HG03139 (cell line): ENCODE measurements around the gene DDX24.

Experiments used
- ATAC-seq: cut with Tn5 transposase; IDR thresholded peaks from one replicate; pipeline ENCODE4 v1.9.1; 2021; ENCODE audit not compliant: unreplicated experiment

DDX24 gene

GRCh38 chr14:94050231-94050880 is 30.6 kb downstream of the DDX24 start:
- no peak for ATAC-seq

GRCh38 chr14:94049625-94050023 is 31.4 kb downstream of the DDX24 start:
- no peak for ATAC-seq

GRCh38 chr14:94048691-94049624 is 32.0 kb downstream of the DDX24 start:
- ATAC-seq: no peak

- no peak for ATAC-seq
Observed at GRCh38 chr14:94047581-94047980, 33.4 kb downstream of the DDX24 start.

GRCh38 chr14:94046696-94047250 is 34.2 kb downstream of the DDX24 start:
- ATAC-seq: no peak

- ATAC-seq: no peak
Observed at GRCh38 chr14:94045563-94046345, 35.2 kb downstream of the DDX24 start.

- ATAC-seq: no peak
Observed at GRCh38 chr14:94045101-94045500, 35.9 kb downstream of the DDX24 start.

- ATAC-seq: no peak
Observed at GRCh38 chr14:94044476-94045091, 36.4 kb downstream of the DDX24 start.

- ATAC-seq: no peak
Observed at GRCh38 chr14:94043756-94044475, 37.1 kb downstream of the DDX24 start.

- ATAC-seq: no peak
Observed at GRCh38 chr14:94043111-94043755, 37.8 kb downstream of the DDX24 start.

GRCh38 chr14:94042433-94043091 is 38.4 kb downstream of the DDX24 start:
- no peak for ATAC-seq

GRCh38 chr14:94041551-94042346 is 39.3 kb downstream of the DDX24 start:
- no peak for ATAC-seq

- no peak for ATAC-seq
Observed at GRCh38 chr14:94040796-94041195, 40.2 kb downstream of the DDX24 start.

GRCh38 chr14:94040247-94040646 is 40.8 kb downstream of the DDX24 start:
- no peak for ATAC-seq

- ATAC-seq: no peak
Observed at GRCh38 chr14:94038921-94039629, 41.9 kb downstream of the DDX24 start.

- ATAC-seq: no peak
Observed at GRCh38 chr14:94038510-94038909, 42.5 kb downstream of the DDX24 start.

GRCh38 chr14:94037954-94038353 is 43.0 kb downstream of the DDX24 start:
- ATAC-seq: no peak
